Transverse colon (tissue), 4 donors: ENCODE measurements around the gene KIAA1217. TPM values are rescaled to one million over a fixed set of nuclear protein-coding genes. Genes with fewer than 3 reads are reported as not detected.
"Not testable (repeated sequence)": the region's sequence is repeated elsewhere in the genome, so short reads cannot be mapped to it uniquely, and the experiment has no call there.

Experiments
- DNase-seq: peaks from one replicate; pipeline ENCODE4 v3.0.0-alpha.2; 2019
- H3K27ac ChIP-seq, 4 donors: fragments of 200-600 bp; sonication (generic); 2 replicates each; pipeline ENCODE4 v1.5.1; 2016 to 2018; ENCODE audit warnings: inconsistent platforms in 4 of 4
- H3K27me3 ChIP-seq: fragments of 200-600 bp; sonication (generic); 2 replicates; pipeline ENCODE4 v1.5.1; 2017; ENCODE audit warnings: inconsistent platforms
- H3K36me3 ChIP-seq, 4 donors: fragments of 200-600 bp; sonication (generic); 2 replicates each; pipeline ENCODE4 v1.5.1; 2017 to 2019; ENCODE audit warnings: inconsistent platforms in 4 of 4
- H3K4me1 ChIP-seq, 4 donors: fragments of 200-600 bp; sonication (generic); 2 replicates each; pipeline ENCODE4 v1.5.1; 2017 to 2020; ENCODE audit warnings: inconsistent platforms in 4 of 4
- H3K4me3 ChIP-seq, 4 donors: fragments of 200-600 bp; sonication (generic); 1 replicate in 1 of 4; 2 replicates in 3 of 4; pipeline versions ENCODE4 v1.5.1 to v1.6.1; 2017 to 2019; ENCODE audit warnings: inconsistent platforms in 4 of 4
- H3K9me3 ChIP-seq, 2 donors: fragments of 200-600 bp; sonication (generic); 2 replicates each; pipeline ENCODE4 v1.5.1; 2017 to 2019; ENCODE audit warnings: inconsistent platforms in 2 of 2
- CTCF ChIP-seq, 5 experiments: fragments of 200-600 bp in 3 of 5; fragments of 450-650 bp in 2 of 5; sonication (generic) in 3 of 5; IDR thresholded peaks; 1 replicate in 2 of 5; 2 replicates in 3 of 5; pipeline ENCODE4 v1.5.1; 2016 to 2017; ENCODE audit warnings: antibody characterized with exemption in 5 of 5, inconsistent platforms in 3 of 5, mild to moderate bottlenecking in 2 of 5, moderate library complexity in 1 of 5
- EP300 ChIP-seq: sonication (generic); formaldehyde crosslinking; IDR thresholded peaks from one replicate; pipeline ENCODE4 v1.6.1; 2017; ENCODE audit warnings: antibody characterized with exemption, low read depth
- POLR2A ChIP-seq: fragments of 450-650 bp; IDR thresholded peaks from one replicate; pipeline ENCODE4 v1.6.1; 2016; ENCODE audit warnings: antibody characterized with exemption, mild to moderate bottlenecking, moderate library complexity
- POLR2AphosphoS5 ChIP-seq, 3 donors: sonication (generic); formaldehyde crosslinking; IDR thresholded peaks; one replicate each; pipeline ENCODE4 v1.6.1; 2016; ENCODE audit warnings: antibody characterized with exemption in 3 of 3
- WGBS, 2 donors: methylation state at CpG; one replicate each; pipeline ENCODE4 v1.1.5; 2018; ENCODE audit warnings: low coverage in 1 of 2; 5-methylcytosine and 5-hydroxymethylcytosine counted together
- in situ Hi-C, 4 donors: fragments of 200-750 bp; cut with MboI; loops; one replicate each; pipeline versions ENCODE4 v1.15.0 to v1.15.1; 2017; ENCODE audit warnings: low sequenced_read_pairs in 3 of 4, low pct_ligation_motif_present in 1 of 4, low pct_unique_long_range_greater_than_20kb in 1 of 4
- intact Hi-C: fragments of 100-400 bp; cut with DNase I; formaldehyde crosslinking; loops from one replicate; pipeline ENCODE4 v1.15.1; 2023; ENCODE audit warnings: low total_unique reads
- total RNA-seq, 4 donors: library from RNA; depleted of rRNA; stranded (reverse); fragments of >200 nt; gene quantifications; one replicate each; pipeline ENCODE4 v1.1.0, GENCODE V29; 2016

Gene KIAA1217
- total RNA-seq, 4 donors from 2014 or later = 56.5 to 175 (median 72.0) TPM

- intact Hi-C loops (no loop called here), in situ Hi-C loops (no loop called here)
- no peaks in the 10 kb centered on the region for H3K27me3 ChIP-seq
- no peak overlapping the region for H3K27ac ChIP-seq
- H3K4me1 ChIP-seq = peaks cover 3 to 41% (median 14%) of the 10 kb centered on the region in 4 donors
- H3K36me3 ChIP-seq = peaks cover 0 to 3% (median 0%) of the 10 kb centered on the region in 4 donors
- no peak for DNase-seq
- no peak overlapping the region for H3K4me3 ChIP-seq
- TF ChIP-seq CTCF (IDR thresholded peaks at IDR 0.05) (no peak), EP300 (no peak)
- 67 to 88% methylated on average over 2 to 4 of the region's 4 CpGs for WGBS, 2 donors
- H3K9me3 ChIP-seq = no peaks in the 10 kb centered on the region
Measured at GRCh38 chr10:24479806-24480205, 270.9 kb downstream of the KIAA1217 start.

- H3K27me3 ChIP-seq = no peaks in the 10 kb centered on the region
- peaks cover 0 to 3% (median 0%) of the 10 kb centered on the region in 4 donors for H3K36me3 ChIP-seq
- H3K4me1 ChIP-seq = peaks cover 3 to 44% (median 14%) of the 10 kb centered on the region in 4 donors
- no peak overlapping the region for H3K4me3 ChIP-seq
- TF ChIP-seq POLR2AphosphoS5 (IDR thresholded peaks at IDR 0.05) (no peak), POLR2A (no peak), CTCF (IDR thresholded peaks at IDR 0.05) (no peak), EP300 (no peak)
- 39 to 56% methylated on average over 2 to 3 of the region's 3 CpGs for WGBS, 2 donors
- no peak for DNase-seq
- intact Hi-C loops (no loop called here), in situ Hi-C loops (no loop called here)
- H3K27ac ChIP-seq = no peak overlapping the region
- H3K9me3 ChIP-seq = no peaks in the 10 kb centered on the region
Measured at GRCh38 chr10:24480447-24480846, 271.5 kb downstream of the KIAA1217 start.

GRCh38 chr10:24481241-24481640 is 272.3 kb downstream of the KIAA1217 start:
- Histone ChIP-seq H3K4me3 (no peak overlapping the region), H3K27ac (no peak overlapping the region), H3K27me3 (no peaks in the 10 kb centered on the region), H3K4me1 (peaks cover 3 to 44% (median 14%) of the 10 kb centered on the region in 4 donors), H3K9me3 (no peaks in the 10 kb centered on the region), H3K36me3 (no peaks in the 10 kb centered on the region)
- DNase-seq = no peak
- in situ Hi-C loops = no loop called here
- WGBS, 2 donors = 64 to 75% methylated on average over 6 of the region's 6 CpGs
- intact Hi-C loops = no loop called here
- TF ChIP-seq EP300 (no peak), POLR2AphosphoS5 (IDR thresholded peaks at IDR 0.05) (no peak), POLR2A (no peak), CTCF (IDR thresholded peaks at IDR 0.05) (no peak)

- DNase-seq, in situ Hi-C loops, H3K4me3 ChIP-seq, H3K36me3 ChIP-seq, intact Hi-C loops, H3K27me3 ChIP-seq, H3K9me3 ChIP-seq: not testable (repeated sequence)
- Histone ChIP-seq H3K4me1 (peaks cover 3 to 39% (median 14%) of the 10 kb centered on the region in 4 donors), H3K27ac (peak overlapping the region; percentile 83 to 88 (median 84))
Measured at GRCh38 chr10:24482713-24483112, 273.8 kb downstream of the KIAA1217 start.

- TF ChIP-seq POLR2AphosphoS5 (IDR thresholded peaks at IDR 0.05) (peak; percentile 10 to 80 (median 75)), EP300 (peak; percentile 5), POLR2A (peak; percentile 59), CTCF (IDR thresholded peaks at IDR 0.05) (no peak)
- intact Hi-C loops = no loop called here
- 38 to 47% methylated on average over 2 to 3 of the region's 3 CpGs for WGBS, 2 donors
- Histone ChIP-seq H3K36me3 (no peaks in the 10 kb centered on the region), H3K9me3 (no peaks in the 10 kb centered on the region), H3K4me3 (no peak overlapping the region), H3K4me1 (peaks cover 3 to 49% (median 15%) of the 10 kb centered on the region in 4 donors), H3K27ac (peak overlapping the region; percentile 83 to 88 (median 84)), H3K27me3 (no peaks in the 10 kb centered on the region)
- DNase-seq = peak; percentile 81
- in situ Hi-C loops = no loop called here
Measured at GRCh38 chr10:24483701-24484100, 274.8 kb downstream of the KIAA1217 start.
